ENCODE results near the gene CALML3. TPM values are rescaled to one million over a fixed set of nuclear protein-coding genes. Genes with fewer than 3 reads are reported as not detected.

The CALML3 gene
- polyA plus RNA-seq, 4 donors = 0.07 to 0.27 (median 0.22) TPM; not detected in 1

DNA sequence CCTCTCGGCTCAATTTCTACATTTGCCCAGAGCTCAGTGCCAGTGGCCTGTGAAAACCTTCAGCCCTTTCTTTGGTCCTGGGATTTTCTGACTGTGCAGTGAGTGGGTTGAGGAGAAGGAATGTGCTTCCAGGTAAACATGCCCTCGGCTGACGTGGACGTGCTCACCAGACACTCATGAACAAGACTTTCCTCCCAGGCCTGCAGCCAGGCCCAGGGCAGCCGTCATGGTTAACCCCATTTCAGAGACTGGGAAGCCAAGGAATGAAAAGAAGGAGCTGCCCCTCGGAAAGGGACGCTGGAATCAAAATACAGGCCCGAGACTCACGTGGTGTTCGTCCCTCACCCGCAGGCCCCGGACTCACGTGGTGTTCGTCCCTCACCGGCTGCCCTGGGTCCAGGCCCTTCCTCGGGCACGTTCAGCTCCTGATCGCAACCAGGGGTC lies 16.6 kb upstream of the CALML3 start:
- Histone ChIP-seq H3K4me1 (ENCODE audit: control insufficient read depth in 3 of 3, insufficient read depth in 2 of 3, low read depth in 1 of 3, low read length in 2 of 3) (peaks cover 0 to 15% (median 6%) of the 10 kb centered on the region in 3 donors), H3K9me3 (ENCODE audit: control insufficient read depth in 2 of 2, insufficient read depth in 1 of 2, low read depth in 1 of 2, low read length in 1 of 2) (no peaks in the 10 kb centered on the region), H3K4me3 (ENCODE audit: low read depth in 1 of 3, low read length in 3 of 3) (no peak overlapping the region), H3K27ac (ENCODE audit: low read depth in 1 of 3, low read length in 2 of 3) (no peak overlapping the region), H3K27me3 (ENCODE audit: control insufficient read depth in 3 of 3, insufficient read depth in 3 of 3, low read length in 3 of 3) (no peaks in the 10 kb centered on the region), H3K36me3 (ENCODE audit: control insufficient read depth in 3 of 3, insufficient read depth in 2 of 3, low read depth in 1 of 3, low read length in 3 of 3) (no peaks in the 10 kb centered on the region)
- no peak for FAIRE-seq
- no peak for DNase-seq
- WGBS, 3 donors = 92 to 98% (median 96%) methylated on average over 18 of the region's 18 CpGs

GRCh38 chr10:5508786-5509185 lies 16.0 kb upstream of the CALML3 start:
- H3K4me1 ChIP-seq (ENCODE audit: control insufficient read depth in 3 of 3, insufficient read depth in 2 of 3, low read depth in 1 of 3, low read length in 2 of 3) = peaks cover 0 to 9% (median 5%) of the 10 kb centered on the region in 3 donors
- FAIRE-seq (no peak), DNase-seq (no peak)
- no peaks in the 10 kb centered on the region for H3K36me3 ChIP-seq (ENCODE audit: control insufficient read depth in 3 of 3, insufficient read depth in 2 of 3, low read depth in 1 of 3, low read length in 3 of 3)
- H3K27me3 ChIP-seq (ENCODE audit: control insufficient read depth in 3 of 3, insufficient read depth in 3 of 3, low read length in 3 of 3) = no peaks in the 10 kb centered on the region
- no peak overlapping the region for H3K4me3 ChIP-seq (ENCODE audit: low read depth in 1 of 3, low read length in 3 of 3)
- 83 to 92% (median 92%) methylated on average over 6 of the region's 6 CpGs for WGBS, 3 donors
- H3K9me3 ChIP-seq (ENCODE audit: control insufficient read depth in 2 of 2, insufficient read depth in 1 of 2, low read depth in 1 of 2, low read length in 1 of 2) = no peaks in the 10 kb centered on the region
- no peak overlapping the region for H3K27ac ChIP-seq (ENCODE audit: low read depth in 1 of 3, low read length in 2 of 3)

GRCh38 chr10:5509236-5509635 lies 15.5 kb upstream of the CALML3 start:
- FAIRE-seq (no peak), DNase-seq (no peak)
- no peaks in the 10 kb centered on the region for H3K27me3 ChIP-seq (ENCODE audit: control insufficient read depth in 3 of 3, insufficient read depth in 3 of 3, low read length in 3 of 3)
- H3K36me3 ChIP-seq (ENCODE audit: control insufficient read depth in 3 of 3, insufficient read depth in 2 of 3, low read depth in 1 of 3, low read length in 3 of 3) = no peaks in the 10 kb centered on the region
- no peak overlapping the region for H3K27ac ChIP-seq (ENCODE audit: low read depth in 1 of 3, low read length in 2 of 3)
- WGBS, 3 donors = 91 to 95% (median 93%) methylated on average over 9 of the region's 9 CpGs
- H3K4me1 ChIP-seq (ENCODE audit: control insufficient read depth in 3 of 3, insufficient read depth in 2 of 3, low read depth in 1 of 3, low read length in 2 of 3) = peaks cover 0 to 4% (median 1%) of the 10 kb centered on the region in 3 donors
- no peaks in the 10 kb centered on the region for H3K9me3 ChIP-seq (ENCODE audit: control insufficient read depth in 2 of 2, insufficient read depth in 1 of 2, low read depth in 1 of 2, low read length in 1 of 2)
- H3K4me3 ChIP-seq (ENCODE audit: low read depth in 1 of 3, low read length in 3 of 3) = no peak overlapping the region

DNA sequence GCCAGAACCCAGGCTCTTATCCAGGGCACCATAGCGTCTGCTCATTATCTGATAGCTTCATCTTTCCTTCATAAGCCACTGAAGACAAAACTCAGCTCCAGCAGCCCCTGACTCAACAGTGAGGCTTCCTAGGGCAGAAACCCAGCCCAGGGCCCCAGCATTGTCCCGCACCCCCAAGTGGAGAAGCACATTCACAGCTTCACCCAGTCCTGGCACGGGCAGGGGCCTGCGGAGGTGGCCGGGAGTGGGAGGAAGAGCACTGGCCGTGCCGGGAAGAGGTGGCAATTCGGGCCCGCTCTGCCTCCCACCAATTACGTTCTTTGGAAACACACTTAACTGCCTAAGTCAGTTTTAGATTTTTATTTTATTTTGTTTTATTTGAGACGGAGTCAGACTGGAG lies 15.1 kb upstream of the CALML3 start:
- DNase-seq (no peak), FAIRE-seq (no peak)
- H3K4me3 ChIP-seq (ENCODE audit: low read depth in 1 of 3, low read length in 3 of 3) = no peak overlapping the region
- H3K27ac ChIP-seq (ENCODE audit: low read depth in 1 of 3, low read length in 2 of 3) = no peak overlapping the region
- no peaks in the 10 kb centered on the region for H3K36me3 ChIP-seq (ENCODE audit: control insufficient read depth in 3 of 3, insufficient read depth in 2 of 3, low read depth in 1 of 3, low read length in 3 of 3)
- H3K27me3 ChIP-seq (ENCODE audit: control insufficient read depth in 3 of 3, insufficient read depth in 3 of 3, low read length in 3 of 3) = no peaks in the 10 kb centered on the region
- 95 to 96% (median 96%) methylated on average over 10 to 11 of the region's 11 CpGs for WGBS, 3 donors
- H3K9me3 ChIP-seq (ENCODE audit: control insufficient read depth in 2 of 2, insufficient read depth in 1 of 2, low read depth in 1 of 2, low read length in 1 of 2) = no peaks in the 10 kb centered on the region
- no peaks in the 10 kb centered on the region for H3K4me1 ChIP-seq (ENCODE audit: control insufficient read depth in 3 of 3, insufficient read depth in 2 of 3, low read depth in 1 of 3, low read length in 2 of 3)

GRCh38 chr10:5510281-5511072 lies 14.3 kb upstream of the CALML3 start:
- H3K27me3 ChIP-seq (ENCODE audit: control insufficient read depth in 3 of 3, insufficient read depth in 3 of 3, low read length in 3 of 3) = no peaks in the 10 kb centered on the region
- DNase-seq (no peak), FAIRE-seq (no peak)
- WGBS, 3 donors = 69 to 84% (median 84%) methylated on average over 16 of the region's 16 CpGs
- no peak overlapping the region for H3K27ac ChIP-seq (ENCODE audit: low read depth in 1 of 3, low read length in 2 of 3)
- no peaks in the 10 kb centered on the region for H3K36me3 ChIP-seq (ENCODE audit: control insufficient read depth in 3 of 3, insufficient read depth in 2 of 3, low read depth in 1 of 3, low read length in 3 of 3)
- H3K4me1 ChIP-seq (ENCODE audit: control insufficient read depth in 3 of 3, insufficient read depth in 2 of 3, low read depth in 1 of 3, low read length in 2 of 3) = peaks cover 0 to under 1% (median 0%) of the 10 kb centered on the region in 3 donors
- H3K9me3 ChIP-seq (ENCODE audit: control insufficient read depth in 2 of 2, insufficient read depth in 1 of 2, low read depth in 1 of 2, low read length in 1 of 2) = no peaks in the 10 kb centered on the region
- H3K4me3 ChIP-seq (ENCODE audit: low read depth in 1 of 3, low read length in 3 of 3) = no peak overlapping the region

DNA sequence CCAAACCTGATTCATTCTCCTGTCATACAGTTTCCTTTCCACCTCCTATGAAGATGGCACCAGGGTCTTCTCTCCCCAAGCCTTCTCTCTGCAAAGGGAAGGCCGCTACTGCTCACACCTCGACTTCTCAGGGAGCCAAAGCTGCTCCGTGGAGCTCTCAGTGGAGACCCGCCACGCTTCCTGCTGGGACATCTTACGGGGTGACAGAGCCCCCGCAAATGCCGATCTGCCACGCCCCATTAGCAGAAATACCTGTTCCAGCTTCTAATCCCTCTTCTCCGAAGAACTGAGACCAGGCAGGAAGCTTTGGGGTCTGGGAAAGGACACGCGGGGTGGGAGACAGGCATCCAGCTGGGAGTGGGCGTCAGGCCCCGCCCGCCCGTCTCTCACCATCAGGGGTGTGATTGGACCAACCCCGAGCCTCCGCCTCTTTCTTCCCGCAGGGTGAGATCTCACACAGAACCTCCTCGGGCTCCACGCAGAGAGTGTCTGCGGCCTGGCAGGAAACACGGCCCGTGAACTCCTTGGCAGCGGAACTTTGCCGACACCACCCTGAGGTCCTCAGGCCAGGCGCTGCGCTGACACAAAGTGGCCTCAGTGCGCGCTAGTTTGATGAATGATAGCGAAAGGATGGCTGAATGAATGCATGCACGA lies 13.4 kb upstream of the CALML3 start:
- WGBS, 3 donors = 90 to 92% (median 92%) methylated on average over 32 of the region's 32 CpGs

GRCh38 chr10:5511885-5512280 lies 12.9 kb upstream of the CALML3 start:
- Histone ChIP-seq H3K27me3 (ENCODE audit: control insufficient read depth in 3 of 3, insufficient read depth in 3 of 3, low read length in 3 of 3) (no peaks in the 10 kb centered on the region), H3K36me3 (ENCODE audit: control insufficient read depth in 3 of 3, insufficient read depth in 2 of 3, low read depth in 1 of 3, low read length in 3 of 3) (no peaks in the 10 kb centered on the region), H3K4me3 (ENCODE audit: low read depth in 1 of 3, low read length in 3 of 3) (no peak overlapping the region), H3K27ac (ENCODE audit: low read depth in 1 of 3, low read length in 2 of 3) (no peak overlapping the region), H3K9me3 (ENCODE audit: control insufficient read depth in 2 of 2, insufficient read depth in 1 of 2, low read depth in 1 of 2, low read length in 1 of 2) (no peaks in the 10 kb centered on the region), H3K4me1 (ENCODE audit: control insufficient read depth in 3 of 3, insufficient read depth in 2 of 3, low read depth in 1 of 3, low read length in 2 of 3) (peaks cover 0 to 13% (median 0%) of the 10 kb centered on the region in 3 donors)
- no peak for FAIRE-seq
- 90 to 93% (median 93%) methylated on average over 17 of the region's 17 CpGs for WGBS, 3 donors
- no peak for DNase-seq

More for the DNA sequence above, 13.4 kb upstream of the CALML3 start:
- Histone ChIP-seq H3K27ac (ENCODE audit: low read depth in 1 of 3, low read length in 2 of 3) (no peak overlapping the region), H3K27me3 (ENCODE audit: control insufficient read depth in 3 of 3, insufficient read depth in 3 of 3, low read length in 3 of 3) (no peaks in the 10 kb centered on the region), H3K4me3 (ENCODE audit: low read depth in 1 of 3, low read length in 3 of 3) (no peak overlapping the region), H3K9me3 (ENCODE audit: control insufficient read depth in 2 of 2, insufficient read depth in 1 of 2, low read depth in 1 of 2, low read length in 1 of 2) (no peaks in the 10 kb centered on the region), H3K4me1 (ENCODE audit: control insufficient read depth in 3 of 3, insufficient read depth in 2 of 3, low read depth in 1 of 3, low read length in 2 of 3) (peaks cover 0 to 9% (median 0%) of the 10 kb centered on the region in 3 donors), H3K36me3 (ENCODE audit: control insufficient read depth in 3 of 3, insufficient read depth in 2 of 3, low read depth in 1 of 3, low read length in 3 of 3) (no peaks in the 10 kb centered on the region)
- no peak for FAIRE-seq
- no peak for DNase-seq

GRCh38 chr10:5512331-5512730 lies 12.4 kb upstream of the CALML3 start:
- Histone ChIP-seq H3K27ac (ENCODE audit: low read depth in 1 of 3, low read length in 2 of 3) (no peak overlapping the region), H3K4me1 (ENCODE audit: control insufficient read depth in 3 of 3, insufficient read depth in 2 of 3, low read depth in 1 of 3, low read length in 2 of 3) (peaks cover 0 to 18% (median 3%) of the 10 kb centered on the region in 3 donors), H3K36me3 (ENCODE audit: control insufficient read depth in 3 of 3, insufficient read depth in 2 of 3, low read depth in 1 of 3, low read length in 3 of 3) (no peaks in the 10 kb centered on the region), H3K9me3 (ENCODE audit: control insufficient read depth in 2 of 2, insufficient read depth in 1 of 2, low read depth in 1 of 2, low read length in 1 of 2) (no peaks in the 10 kb centered on the region), H3K27me3 (ENCODE audit: control insufficient read depth in 3 of 3, insufficient read depth in 3 of 3, low read length in 3 of 3) (no peaks in the 10 kb centered on the region), H3K4me3 (ENCODE audit: low read depth in 1 of 3, low read length in 3 of 3) (no peak overlapping the region)
- DNase-seq = no peak
- WGBS, 3 donors = 94 to 97% (median 95%) methylated on average over 25 of the region's 25 CpGs
- no peak for FAIRE-seq
